ENCODE data around the gene ZNF664. TPM values are rescaled to one million over a fixed set of nuclear protein-coding genes. Genes with fewer than 3 reads are reported as not detected.

The ZNF664 gene
- total RNA-seq, 1 donor from 2014 or later: 48.7 TPM

DNA sequence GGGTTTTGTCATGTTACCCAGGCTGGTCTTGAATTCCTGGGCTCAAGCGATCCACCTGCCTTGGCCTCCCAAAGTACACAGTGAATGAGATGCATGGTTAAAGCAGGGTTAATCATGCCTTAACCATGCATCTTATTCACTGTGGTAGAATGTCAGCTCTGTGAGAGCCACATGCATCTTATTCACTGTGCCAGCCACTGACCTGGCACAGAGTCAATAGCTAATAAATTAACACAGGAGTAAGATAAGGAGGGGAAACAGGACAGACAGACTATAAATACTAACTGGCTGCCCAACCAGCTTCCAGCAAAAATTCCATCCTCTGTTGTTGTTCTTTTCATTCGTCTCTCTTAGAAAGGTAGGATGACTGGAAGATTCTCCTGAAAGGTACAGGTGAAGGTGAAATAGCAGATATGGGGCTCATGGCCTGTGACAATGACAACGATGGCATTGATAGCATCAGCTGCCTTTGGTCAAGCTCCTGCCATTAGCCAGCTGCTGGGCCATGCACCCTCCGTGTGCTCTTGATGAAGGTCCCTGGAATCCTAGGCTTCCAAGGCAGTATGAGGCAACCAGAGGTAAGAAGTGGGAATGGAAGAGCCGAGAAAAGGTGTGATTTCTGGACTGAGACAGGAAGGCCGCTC, 76.6 kb downstream of the ZNF664 start:
- no peak for DNase-seq (ENCODE audit: extremely low read depth, low read depth, low spot score)

- peak; percentile 67 for DNase-seq (ENCODE audit: extremely low read depth, low read depth, low spot score)
Observed at GRCh38 chr12:124053851-124054250, 80.8 kb downstream of the ZNF664 start.

DNA sequence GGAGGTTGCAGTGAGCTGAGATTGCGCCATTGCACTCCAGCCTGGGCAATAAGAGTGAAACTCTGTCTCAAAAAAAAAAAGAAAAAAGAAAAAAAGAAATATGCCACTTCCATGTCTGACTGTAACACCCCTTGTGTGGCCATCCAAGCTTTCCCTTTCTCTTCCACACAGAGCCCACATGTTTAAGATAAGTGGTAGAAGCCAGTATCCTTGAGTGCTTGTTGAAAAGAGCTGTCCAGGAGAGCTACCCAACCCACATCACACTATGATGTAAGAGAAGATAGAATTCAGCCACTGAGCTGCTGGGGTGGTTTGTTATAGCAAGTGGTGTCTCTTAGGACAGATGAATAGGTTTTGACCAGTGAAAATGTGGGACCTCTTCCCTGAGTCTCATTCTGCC, 82.1 kb downstream of the ZNF664 start:
- DNase-seq (ENCODE audit: extremely low read depth, low read depth, low spot score): no peak

GRCh38 chr12:124057691-124058090, 84.7 kb downstream of the ZNF664 start:
- DNase-seq (ENCODE audit: extremely low read depth, low read depth, low spot score): no peak

GRCh38 chr12:124059752-124060151, 86.7 kb downstream of the ZNF664 start:
- DNase-seq (ENCODE audit: extremely low read depth, low read depth, low spot score): no peak

Other genes starting within 250 kb of the ZNF664 start
- not detected in 2 replicates for gene DNAH10, start 210.9 kb upstream of the ZNF664 start, total RNA-seq
- 22.9 and 30.9 TPM in 2 replicates for gene CCDC92, start 384 bp upstream of the ZNF664 start, total RNA-seq